GM18508 (cell line): ENCODE measurements around the gene SLX4IP.

Experiments
- ATAC-seq: cut with Tn5 transposase; IDR thresholded peaks from one replicate; pipeline ENCODE4 v1.9.1; 2021; ENCODE audit warnings: moderate number of reproducible peaks; ENCODE audit not compliant: insufficient read depth, unreplicated experiment

SLX4IP gene

GRCh38 chr20:10462516-10462915, 27.4 kb downstream of the SLX4IP start:
- no peak for ATAC-seq

DNA sequence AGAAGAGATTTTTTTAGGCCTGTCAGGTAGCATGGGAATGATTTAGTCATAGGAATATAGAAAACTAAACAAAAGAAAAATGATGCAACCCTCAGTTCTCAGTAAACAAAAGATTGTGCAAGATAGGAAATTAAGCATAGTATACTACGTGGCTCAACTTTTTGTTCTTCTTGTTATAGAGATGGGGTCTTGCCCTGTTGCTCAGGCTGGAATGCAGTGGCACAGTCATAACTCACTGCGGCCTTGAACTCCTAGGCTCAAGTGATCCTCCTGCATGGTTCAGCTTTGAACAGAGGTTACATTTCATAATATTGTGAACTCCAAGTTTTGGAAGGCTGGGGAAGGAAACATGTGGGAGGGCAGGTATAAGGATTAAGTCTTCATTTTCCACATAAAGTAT, 28.5 kb downstream of the SLX4IP start:
- no peak for ATAC-seq

DNA sequence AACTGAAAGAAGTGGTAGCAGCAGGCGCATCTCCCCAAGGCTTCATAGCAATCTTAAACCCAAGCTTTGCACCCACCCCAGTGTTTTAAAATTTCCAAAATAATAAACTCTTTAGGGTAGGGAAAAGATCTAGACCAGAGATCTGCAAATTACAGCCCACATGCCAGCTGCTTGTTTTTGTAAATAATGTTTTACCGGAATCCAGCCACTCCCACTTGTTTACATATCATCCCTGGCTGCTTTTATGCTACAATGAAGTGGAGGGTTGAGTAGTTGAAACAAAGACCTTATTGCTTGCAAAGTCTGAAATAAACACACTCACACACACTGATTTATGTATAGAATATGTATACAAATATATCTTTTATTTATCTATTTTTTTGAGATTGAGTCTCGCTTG, 30.0 kb downstream of the SLX4IP start:
- ATAC-seq, result no peak

DNA sequence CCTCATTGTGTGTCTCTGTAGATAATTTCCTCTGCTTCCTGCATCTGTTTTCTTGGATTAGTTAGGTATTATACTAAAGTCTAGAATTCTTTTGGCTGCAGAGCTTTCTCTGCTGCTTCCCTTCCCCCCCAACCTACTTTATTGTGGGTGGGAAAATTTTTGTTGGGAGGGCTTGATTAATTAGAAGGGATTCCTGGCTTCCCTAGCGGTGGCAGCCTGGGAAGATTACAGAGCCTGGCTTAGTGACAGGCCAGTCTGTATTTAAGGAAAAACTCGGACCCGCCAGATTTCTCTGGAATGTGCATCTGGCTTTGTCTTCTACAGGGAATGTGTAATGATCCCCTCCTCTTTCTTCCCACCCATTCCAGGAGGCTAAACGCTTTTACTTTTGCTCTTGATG, 31.2 kb downstream of the SLX4IP start:
- no peak for ATAC-seq

GRCh38 chr20:10466855-10467254, 31.8 kb downstream of the SLX4IP start:
- no peak for ATAC-seq

DNA sequence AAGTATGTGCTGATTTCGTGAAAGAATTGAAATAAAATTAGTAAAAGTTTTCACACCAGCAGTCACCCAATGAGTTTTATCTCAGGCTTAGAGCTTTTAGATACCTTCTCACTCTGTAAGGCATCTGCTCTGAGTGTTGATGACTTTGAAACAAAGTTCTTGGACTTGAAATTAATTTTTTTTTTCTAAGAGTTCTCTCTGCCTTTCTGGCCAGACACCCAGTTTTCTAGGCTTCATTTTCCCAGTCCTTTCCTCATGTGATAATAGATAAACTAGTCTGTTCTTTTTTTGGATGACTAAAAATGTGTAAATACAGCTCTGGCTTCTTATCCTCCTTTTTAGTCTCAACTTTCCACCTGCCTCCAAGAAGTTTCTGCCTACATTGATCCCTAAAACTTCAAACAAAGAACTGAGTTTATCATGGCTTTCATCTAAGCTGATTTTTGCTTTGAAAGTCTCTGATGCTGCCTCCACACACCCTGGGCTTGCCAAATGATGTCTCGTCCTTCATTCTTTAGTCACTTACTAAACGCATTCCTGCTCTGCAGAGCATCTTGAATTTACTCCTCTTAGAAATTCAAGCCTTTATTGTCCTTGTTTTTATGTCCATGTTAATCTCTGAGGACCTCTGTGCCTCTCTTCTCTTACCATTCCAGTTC, 32.7 kb downstream of the SLX4IP start:
- no peak for ATAC-seq

DNA sequence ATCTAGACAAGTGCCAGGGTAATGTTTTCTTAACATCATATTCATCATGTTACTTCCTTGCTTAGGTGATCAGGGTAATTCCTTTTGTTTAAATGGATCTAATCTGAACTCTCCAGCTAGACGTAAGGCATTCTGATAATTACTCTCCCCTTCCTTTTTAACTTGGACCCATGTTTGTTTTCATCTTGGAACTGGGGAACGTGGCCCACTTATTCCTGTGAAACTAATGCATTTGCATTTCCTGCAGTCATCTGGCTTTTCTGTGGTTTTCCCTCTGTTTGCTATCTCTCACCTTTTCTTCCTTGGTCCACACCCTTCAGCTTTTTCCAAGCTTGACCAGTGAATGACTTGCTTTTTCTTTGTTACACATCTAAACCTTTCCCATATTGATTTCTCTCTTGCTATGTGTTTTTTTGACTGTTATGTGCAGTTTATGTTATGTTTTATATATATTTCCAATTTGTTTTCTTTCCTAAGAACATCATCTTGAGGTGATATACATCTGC, 33.3 kb downstream of the SLX4IP start:
- ATAC-seq, result no peak

DNA sequence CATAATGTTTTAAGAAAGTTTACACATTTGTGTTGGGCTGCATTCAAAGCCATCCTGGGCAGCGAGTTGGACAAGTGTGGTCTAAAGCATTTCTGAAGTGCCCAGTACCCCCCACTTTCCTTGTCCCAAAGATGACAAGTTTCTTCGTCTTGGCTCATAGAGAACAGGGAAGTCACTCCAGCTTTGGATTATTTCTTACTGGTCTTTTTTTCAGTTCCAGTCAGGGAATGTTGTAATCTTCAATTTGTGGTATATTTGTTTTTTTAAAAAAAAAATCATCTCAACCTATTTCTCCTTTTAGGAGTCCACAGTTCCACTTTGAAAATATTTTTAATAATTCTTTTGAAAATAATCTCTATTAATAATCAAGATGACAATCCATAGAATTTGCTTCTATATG, 34.0 kb downstream of the SLX4IP start:
- no peak for ATAC-seq

DNA sequence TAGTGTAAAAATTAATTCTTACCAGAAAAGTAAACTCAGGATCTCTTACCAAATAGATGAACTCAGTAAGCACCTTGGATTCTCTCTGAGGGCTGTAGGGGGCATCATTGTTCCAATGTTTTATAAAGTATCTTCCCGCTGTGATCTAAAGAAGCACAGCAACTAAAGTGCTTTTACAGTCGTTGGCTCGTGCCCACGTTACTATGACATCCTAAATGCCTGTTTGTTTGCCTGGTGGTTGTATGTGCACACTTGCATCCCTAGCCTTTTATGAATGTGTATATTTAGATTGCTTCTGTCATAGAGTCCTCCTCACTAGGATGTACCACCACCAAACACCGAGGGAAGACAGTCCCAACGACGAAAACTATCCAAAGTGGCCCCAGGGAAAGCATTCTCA, 34.5 kb downstream of the SLX4IP start:
- no peak for ATAC-seq

- ATAC-seq, result no peak
Observed at GRCh38 chr20:10470276-10470675, 35.2 kb downstream of the SLX4IP start.

- no peak for ATAC-seq
Observed at GRCh38 chr20:10472871-10473270, 37.8 kb downstream of the SLX4IP start.

DNA sequence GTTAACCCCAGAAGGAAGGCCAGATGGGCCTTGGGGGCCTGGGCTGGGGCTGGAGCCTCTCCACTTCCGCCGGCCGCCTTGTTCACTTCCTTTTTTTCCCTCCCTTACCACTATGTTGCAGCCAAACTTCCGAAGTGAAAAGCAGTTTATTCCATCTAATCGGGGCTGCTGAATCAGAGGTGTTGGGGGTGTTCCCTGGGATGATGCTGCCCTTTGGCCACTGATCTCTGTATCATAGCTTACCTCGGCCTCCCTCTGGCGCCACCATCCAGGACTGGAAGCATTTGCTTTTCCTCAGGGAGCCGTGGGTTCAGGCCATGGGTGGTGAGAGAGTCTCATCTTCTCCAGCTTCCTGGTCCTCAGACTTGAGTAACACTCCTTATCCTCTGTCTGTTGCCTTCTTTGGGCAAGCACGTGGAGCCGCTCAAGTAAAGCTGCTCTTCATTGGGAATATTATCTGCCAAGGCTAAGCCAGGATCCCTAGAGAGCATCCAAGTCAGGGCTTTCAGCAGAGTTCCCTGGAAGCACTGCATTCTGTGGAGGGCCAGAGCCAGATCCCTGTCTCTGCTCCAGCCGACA, 39.6 kb downstream of the SLX4IP start:
- no peak for ATAC-seq

DNA sequence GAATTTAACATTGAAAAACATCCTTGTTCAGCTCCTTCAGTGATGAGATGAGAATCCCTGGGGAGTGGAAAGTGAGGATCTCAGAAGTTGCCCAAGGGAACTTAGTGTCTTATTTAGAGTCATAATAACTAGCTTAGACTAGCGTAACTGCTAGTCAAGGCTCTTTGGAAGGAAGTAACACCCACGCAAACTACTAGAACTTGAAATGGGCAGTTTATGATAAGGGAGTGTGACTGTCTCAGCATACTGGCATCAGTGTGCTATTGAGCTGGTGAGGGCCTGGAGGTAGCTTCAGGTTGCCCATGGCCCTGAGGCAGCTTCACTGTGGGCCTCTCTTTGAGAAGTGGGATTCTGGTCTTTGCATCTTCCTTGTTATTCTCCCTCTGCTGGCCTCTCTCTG, 40.1 kb downstream of the SLX4IP start:
- ATAC-seq, result no peak

- ATAC-seq, result no peak
Observed at GRCh38 chr20:10476319-10476724, 41.2 kb downstream of the SLX4IP start.

DNA sequence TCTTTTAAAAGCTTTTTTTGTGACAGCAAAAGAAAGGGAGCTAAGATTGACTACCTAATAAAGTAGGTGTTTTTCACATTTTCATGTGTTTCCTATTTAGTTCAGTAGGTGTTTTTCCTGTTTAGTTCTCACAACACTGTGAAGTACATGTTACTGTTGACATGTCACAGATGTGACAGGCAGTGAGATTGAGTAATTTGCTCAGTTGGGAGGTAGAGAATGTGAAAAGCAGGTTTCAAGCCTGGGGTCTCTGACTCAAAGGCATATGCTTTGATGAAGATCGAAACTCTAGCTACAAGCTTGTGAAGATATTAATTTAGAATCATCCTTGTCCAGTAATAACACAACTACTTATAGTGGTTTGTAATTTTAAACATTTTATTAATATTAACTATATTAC, 43.1 kb downstream of the SLX4IP start:
- ATAC-seq, result peak; percentile 76

DNA sequence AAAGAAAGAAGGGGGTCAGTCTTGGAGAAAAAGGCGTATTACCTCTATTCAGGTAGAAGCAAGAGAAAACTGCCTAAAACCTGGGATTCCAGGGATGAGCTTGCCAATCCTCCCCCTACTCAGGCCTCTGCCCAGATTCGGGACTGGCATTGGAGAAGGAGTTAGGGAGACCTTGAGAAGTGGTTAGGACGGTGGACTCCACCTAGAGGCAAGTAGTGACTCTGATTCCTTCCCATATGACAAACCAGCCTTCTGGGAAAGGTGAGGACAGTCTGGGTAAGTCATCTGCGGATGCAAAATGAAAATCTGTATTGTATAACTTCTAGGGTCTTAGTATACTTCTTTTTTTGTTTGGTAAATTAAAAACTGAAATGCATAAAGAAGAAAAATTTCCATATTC, 43.8 kb downstream of the SLX4IP start:
- no peak for ATAC-seq

- no peak for ATAC-seq
Observed at GRCh38 chr20:10481676-10482075, 46.6 kb downstream of the SLX4IP start.

DNA sequence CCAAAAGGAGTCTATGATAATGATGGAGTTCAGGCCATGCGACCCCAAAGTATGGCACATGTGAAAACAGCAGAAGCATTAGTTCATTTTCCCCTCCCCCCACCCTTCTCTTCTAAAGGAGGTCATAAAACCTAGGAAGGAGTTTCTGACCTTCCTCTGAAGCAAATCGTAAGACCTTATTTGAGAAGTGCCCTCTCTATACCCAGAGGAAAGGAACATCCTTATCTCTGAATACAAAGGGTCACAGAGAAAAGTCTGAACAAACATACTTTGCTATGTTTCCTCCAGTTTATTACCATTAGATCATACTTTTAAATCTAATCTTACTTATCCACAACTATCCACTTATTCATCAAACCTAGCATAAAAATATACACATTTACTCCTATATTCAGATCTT, 48.6 kb downstream of the SLX4IP start:
- ATAC-seq, result no peak

DNA sequence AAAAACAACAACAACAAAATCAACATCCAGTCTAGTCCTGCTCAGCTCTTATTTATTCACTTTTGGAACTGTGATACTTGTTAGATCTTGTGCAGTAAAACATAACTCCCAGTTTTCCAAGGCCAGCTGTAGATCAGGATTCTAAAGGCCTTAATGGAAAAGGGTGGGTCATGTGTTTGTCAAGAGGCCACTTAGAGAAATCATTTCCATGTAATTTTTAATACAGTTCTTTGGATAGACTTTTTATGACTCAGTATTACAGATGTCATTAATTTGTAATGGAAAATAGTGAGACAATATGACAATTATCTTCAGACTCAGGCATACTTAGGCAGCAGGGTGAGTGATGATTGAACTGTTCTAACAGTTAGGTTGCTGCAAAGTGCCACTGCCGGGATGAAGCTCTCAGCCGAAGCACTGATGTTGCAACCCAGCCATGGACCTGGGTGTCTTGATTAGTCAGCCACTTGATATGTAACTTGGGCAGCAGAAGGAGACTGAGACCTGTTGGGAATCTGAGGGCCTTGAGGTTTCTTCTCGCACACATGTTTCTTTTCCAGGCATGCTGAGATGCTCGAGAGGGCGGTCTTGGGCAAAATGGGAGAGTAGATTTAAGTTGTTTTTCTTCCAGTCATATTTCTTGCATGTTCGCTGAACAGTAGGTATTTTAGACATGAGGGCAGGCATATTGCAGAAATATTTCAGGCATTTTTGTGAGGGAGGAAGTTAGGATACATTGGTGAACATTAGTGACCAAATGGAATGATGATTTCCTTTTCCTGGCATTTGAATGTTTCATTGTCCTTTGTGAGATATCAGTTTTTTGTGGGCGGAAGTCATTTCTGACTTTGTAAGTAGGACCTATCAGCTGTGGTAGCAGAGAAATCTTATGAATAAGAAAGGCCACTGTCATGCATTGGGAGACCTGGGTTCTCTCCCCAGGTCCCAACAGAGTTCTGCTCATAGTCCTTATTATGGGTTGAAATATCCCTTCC, 52.3 kb downstream of the SLX4IP start:
- no peak for ATAC-seq

- ATAC-seq, result no peak
Observed at GRCh38 chr20:10488534-10488933, 53.4 kb downstream of the SLX4IP start.

DNA sequence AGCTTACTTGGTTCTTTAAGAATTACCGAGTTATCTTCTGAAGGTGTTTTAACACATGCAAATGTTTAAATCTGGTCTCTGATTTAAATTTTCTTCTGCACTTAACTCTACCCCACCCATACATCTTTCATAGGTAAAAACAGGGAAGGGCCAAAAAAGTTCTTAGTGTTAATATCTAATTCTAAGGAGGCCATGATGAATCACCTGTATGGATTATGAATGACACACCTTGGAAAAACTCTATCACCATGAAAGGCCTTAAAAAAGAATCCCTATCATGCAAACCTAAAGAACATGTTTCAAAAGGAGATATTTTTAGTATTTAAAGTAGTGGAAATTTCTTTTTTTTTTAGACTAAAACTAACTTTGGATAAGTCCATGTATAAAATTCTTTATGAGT, 54.7 kb downstream of the SLX4IP start:
- ATAC-seq, result no peak
